Measurements from ENCODE around the gene ZNF227. TPM values are rescaled to one million over a fixed set of nuclear protein-coding genes. Genes with fewer than 3 reads are reported as not detected.

ZNF227 gene
- total and polyA plus RNA-seq, 9 of the 15 experiments (the other 6 are each of a cell fraction or from before 2014, with no cell fraction given): 3.0 to 15.1 (median 10.0) TPM

GRCh38 chr19:44212250-44212865 lies at the start of gene ZNF227 (continued):
- TF ChIP-seq REST (IDR thresholded peaks at IDR 0.05; ENCODE audit: borderline replicate concordance) (no peak), REST (CRISPR knock-in tag; IDR thresholded peaks at IDR 0.05; ENCODE audit: low read depth) (no peak), C11orf30 (IDR thresholded peaks at IDR 0.05; ENCODE audit: low read depth) (no peak), CEBPG (CRISPR knock-in tag; IDR thresholded peaks at IDR 0.05) (no peak), CEBPG (tag; conservative IDR thresholded peaks at IDR 0.05 in 1 of 2, IDR thresholded peaks at IDR 0.05 in 1 of 2) (no peak), NFE2 (IDR thresholded peaks at IDR 0.05; ENCODE audit: low read depth) (no peak), MBD1 (CRISPR knock-in tag; IDR thresholded peaks at IDR 0.05) (no peak), TEAD1 (CRISPR knock-in tag; IDR thresholded peaks at IDR 0.05) (no peak), MEIS2 (IDR thresholded peaks at IDR 0.05; ENCODE audit: partially characterized antibody) (no peak), KAT7 (CRISPR knock-in tag; IDR thresholded peaks at IDR 0.05; ENCODE audit: borderline replicate concordance) (no peak), NUFIP1 (IDR thresholded peaks at IDR 0.05; ENCODE audit: partially characterized antibody) (no peak), ZNF77 (CRISPR knock-in tag; IDR thresholded peaks at IDR 0.05) (no peak), PHB (CRISPR knock-in tag; IDR thresholded peaks at IDR 0.05) (no peak), PCBP2 (IDR thresholded peaks at IDR 0.05; ENCODE audit: low read depth, low read length, poor library complexity, severe bottlenecking) (no peak), POLR2B (IDR thresholded peaks at IDR 0.05; ENCODE audit: low read depth, partially characterized antibody) (peak; percentile 37), TCF7 (IDR thresholded peaks at IDR 0.05; ENCODE audit: borderline replicate concordance) (no peak), POLR2A (conservative IDR thresholded peaks at IDR 0.05) (peak; percentile 76), TBL1XR1 (IDR thresholded peaks at IDR 0.05; ENCODE audit: low read length in 2 of 2) (no peak), JUND (IDR thresholded peaks at IDR 0.05; ENCODE audit: borderline replicate concordance, low read depth, low read length) (peak; percentile 93), JUND (tag; IDR thresholded peaks at IDR 0.05; ENCODE audit: borderline replicate concordance, low read depth, low read length) (peak; percentile 80; the same call in 2 of the 3 replicates), THAP7 (CRISPR knock-in tag; IDR thresholded peaks at IDR 0.05) (no peak)
